DND-41 (cell line): Measurements from ENCODE around the gene THSD7A.

Experiments used
- ATAC-seq: fragments of 200-7000 bp; cut with Tn5 transposase; 3 replicates; pipeline ENCODE4 v1.9.1; 2021; ENCODE audit warnings: low read depth; ENCODE audit not compliant: insufficient read depth
- DNase-seq: peaks from one replicate; pipeline ENCODE4 v3.0.0-alpha.2; 2020
- H2AFZ ChIP-seq: 2 replicates; pipeline ENCODE4 v1.6.0; 2012; ENCODE audit warnings: low read depth, low read length
- H3K27ac ChIP-seq: 2 replicates; pipeline ENCODE4 v1.5.1; 2012; ENCODE audit warnings: low read length, inconsistent platforms
- H3K27me3 ChIP-seq: fragments of 200-600 bp; sonication (generic); 2 replicates; pipeline ENCODE4 v1.6.0; 2012; ENCODE audit warnings: low read length, mild to moderate bottlenecking, inconsistent platforms; ENCODE audit not compliant: insufficient read depth, poor library complexity
- H3K36me3 ChIP-seq: 2 replicates; pipeline ENCODE4 v1.5.1; 2012; ENCODE audit warnings: low read length, inconsistent platforms; ENCODE audit not compliant: insufficient read depth
- H3K4me1 ChIP-seq: 2 replicates; pipeline ENCODE4 v1.5.1; 2012; ENCODE audit warnings: mild to moderate bottlenecking, low read length; ENCODE audit not compliant: insufficient read depth
- H3K4me2 ChIP-seq: 2 replicates; pipeline ENCODE4 v1.6.0; 2012; ENCODE audit warnings: mild to moderate bottlenecking, moderate library complexity, low read length, inconsistent platforms; ENCODE audit not compliant: insufficient read depth
- H3K4me3 ChIP-seq, 2 experiments: fragments of 200-600 bp in 1 of 2; shearing (Covaris generic) in 1 of 2; 2 replicates each; pipeline ENCODE4 v1.5.1; 2012 to 2016; ENCODE audit warnings: inconsistent platforms in 2 of 2, low read length in 2 of 2, mild to moderate bottlenecking in 2 of 2, low read depth in 1 of 2, moderate library complexity in 1 of 2
- H3K79me2 ChIP-seq: 2 replicates; pipeline ENCODE4 v1.6.0; 2012; ENCODE audit warnings: low read length, inconsistent platforms; ENCODE audit not compliant: insufficient read depth
- H3K9ac ChIP-seq: 2 replicates; pipeline ENCODE4 v1.6.0; 2012; ENCODE audit warnings: low read depth, mild to moderate bottlenecking, inconsistent platforms, low read length, moderate library complexity
- H3K9me3 ChIP-seq: 2 replicates; pipeline ENCODE4 v1.5.1; 2012; ENCODE audit warnings: low read length, moderate library complexity, mild to moderate bottlenecking, inconsistent platforms; ENCODE audit not compliant: insufficient read depth, severe bottlenecking
- H4K20me1 ChIP-seq: 2 replicates; pipeline ENCODE4 v1.6.0; 2012; ENCODE audit warnings: low read length; ENCODE audit not compliant: insufficient read depth
- EZH2 ChIP-seq: IDR thresholded peaks from 3 replicates; pipeline ENCODE4 v1.6.1; 2012; ENCODE audit warnings: borderline replicate concordance, low read depth, mild to moderate bottlenecking, moderate library complexity, low read length, inconsistent platforms; ENCODE audit not compliant: severe bottlenecking
- TF ChIP-seq, protein P1 (sequence below): IDR thresholded peaks from 2 replicates; pipeline ENCODE4 v1.5.1; 2012; ENCODE audit warnings: borderline replicate concordance, low read length, moderate library complexity, mild to moderate bottlenecking; ENCODE audit not compliant: poor library complexity, severe bottlenecking; ENCODE audit errors: extremely low read depth

Gene THSD7A

DNA sequence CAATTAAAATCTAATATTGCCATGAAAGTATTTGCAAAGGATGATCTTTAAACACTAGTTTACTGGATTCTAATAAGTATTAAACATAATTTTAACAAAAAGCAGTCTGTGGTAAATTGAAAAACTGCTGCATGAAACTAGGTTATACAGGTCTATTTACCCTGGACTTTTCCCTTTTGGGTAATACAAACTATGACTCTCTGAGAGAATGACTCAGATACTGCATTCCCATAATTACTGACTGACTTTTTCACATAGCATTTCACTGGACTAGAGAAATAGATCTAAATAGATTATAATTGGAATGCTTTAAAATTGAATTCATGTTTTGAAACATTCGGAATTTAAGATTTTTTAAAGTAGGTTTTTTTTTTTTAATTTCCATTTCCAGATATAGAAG is 395.7 kb downstream of the THSD7A start:
- Histone ChIP-seq H3K9ac (no peak overlapping the region), H3K27me3 (no peaks in the 10 kb centered on the region), H3K4me2 (no peak overlapping the region), H3K4me1 (no peaks in the 10 kb centered on the region), H4K20me1 (no peaks in the 10 kb centered on the region), H3K36me3 (no peaks in the 10 kb centered on the region), H2AFZ (no peak overlapping the region), H3K9me3 (no peaks in the 10 kb centered on the region), H3K79me2 (no peaks in the 10 kb centered on the region), H3K4me3 (no peak overlapping the region), H3K27ac (no peak overlapping the region)
- TF ChIP-seq, protein P1, sequence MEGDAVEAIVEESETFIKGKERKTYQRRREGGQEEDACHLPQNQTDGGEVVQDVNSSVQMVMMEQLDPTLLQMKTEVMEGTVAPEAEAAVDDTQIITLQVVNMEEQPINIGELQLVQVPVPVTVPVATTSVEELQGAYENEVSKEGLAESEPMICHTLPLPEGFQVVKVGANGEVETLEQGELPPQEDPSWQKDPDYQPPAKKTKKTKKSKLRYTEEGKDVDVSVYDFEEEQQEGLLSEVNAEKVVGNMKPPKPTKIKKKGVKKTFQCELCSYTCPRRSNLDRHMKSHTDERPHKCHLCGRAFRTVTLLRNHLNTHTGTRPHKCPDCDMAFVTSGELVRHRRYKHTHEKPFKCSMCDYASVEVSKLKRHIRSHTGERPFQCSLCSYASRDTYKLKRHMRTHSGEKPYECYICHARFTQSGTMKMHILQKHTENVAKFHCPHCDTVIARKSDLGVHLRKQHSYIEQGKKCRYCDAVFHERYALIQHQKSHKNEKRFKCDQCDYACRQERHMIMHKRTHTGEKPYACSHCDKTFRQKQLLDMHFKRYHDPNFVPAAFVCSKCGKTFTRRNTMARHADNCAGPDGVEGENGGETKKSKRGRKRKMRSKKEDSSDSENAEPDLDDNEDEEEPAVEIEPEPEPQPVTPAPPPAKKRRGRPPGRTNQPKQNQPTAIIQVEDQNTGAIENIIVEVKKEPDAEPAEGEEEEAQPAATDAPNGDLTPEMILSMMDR, result no peak
- no peak for TF ChIP-seq EZH2
- no peak for DNase-seq
- no peak for ATAC-seq

DNA sequence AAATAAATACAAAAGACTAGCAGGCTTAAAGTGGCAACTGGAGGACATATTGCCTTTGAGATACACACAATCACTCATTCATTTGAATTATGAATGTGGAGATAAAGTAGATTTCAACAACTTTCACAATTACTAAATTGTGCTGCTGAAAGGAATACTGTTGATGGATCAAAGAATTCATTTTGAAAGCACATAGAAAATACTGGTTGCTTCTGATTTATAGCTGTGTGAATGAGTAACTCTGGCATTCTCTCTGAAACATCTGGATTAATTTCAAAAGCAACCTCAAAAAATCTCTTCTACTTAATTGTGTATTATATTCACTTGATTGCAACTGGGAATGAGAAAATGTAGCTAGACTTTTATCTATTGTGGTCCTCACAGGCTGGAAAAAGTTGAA is 397.6 kb downstream of the THSD7A start:
- Histone ChIP-seq H4K20me1 (no peaks in the 10 kb centered on the region), H3K4me3 (no peak overlapping the region), H3K9me3 (no peaks in the 10 kb centered on the region), H3K36me3 (no peaks in the 10 kb centered on the region), H3K9ac (no peak overlapping the region), H3K27me3 (no peaks in the 10 kb centered on the region), H3K79me2 (no peaks in the 10 kb centered on the region), H3K4me1 (no peaks in the 10 kb centered on the region), H3K4me2 (no peak overlapping the region), H2AFZ (no peak overlapping the region), H3K27ac (no peak overlapping the region)
- TF ChIP-seq, protein P1, result no peak
- no peak for TF ChIP-seq EZH2
- no peak for DNase-seq
- ATAC-seq, result no peak

DNA sequence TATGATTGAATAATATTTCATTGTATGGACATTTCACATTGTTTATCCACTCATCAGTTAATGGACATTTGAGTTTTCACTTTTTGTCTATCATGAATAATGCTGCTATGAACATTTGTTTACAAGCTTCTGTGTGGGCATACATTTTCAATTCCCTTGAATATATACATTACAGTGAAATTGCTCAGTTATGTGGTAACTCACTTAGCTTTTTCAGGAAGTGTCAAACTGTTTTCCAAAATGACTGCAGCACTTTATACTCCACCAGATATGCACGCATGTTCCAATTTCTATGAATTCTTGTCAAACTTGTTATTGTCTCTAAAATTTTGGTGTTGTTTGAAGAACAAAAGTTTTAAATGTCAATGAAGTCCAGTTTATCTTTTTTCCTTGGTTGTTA is 401.2 kb downstream of the THSD7A start:
- no peaks in the 10 kb centered on the region for H4K20me1 ChIP-seq
- H3K4me2 ChIP-seq, result no peak overlapping the region
- no peak overlapping the region for H3K9ac ChIP-seq
- H3K9me3 ChIP-seq, result no peaks in the 10 kb centered on the region
- no peaks in the 10 kb centered on the region for H3K27me3 ChIP-seq
- no peaks in the 10 kb centered on the region for H3K36me3 ChIP-seq
- TF ChIP-seq, protein P1, result no peak
- no peak for TF ChIP-seq EZH2
- ATAC-seq, result no peak
- no peak for DNase-seq
- no peak overlapping the region for H3K4me3 ChIP-seq
- H3K4me1 ChIP-seq, result no peaks in the 10 kb centered on the region
- H2AFZ ChIP-seq, result no peak overlapping the region
- no peak overlapping the region for H3K27ac ChIP-seq
- no peaks in the 10 kb centered on the region for H3K79me2 ChIP-seq

DNA sequence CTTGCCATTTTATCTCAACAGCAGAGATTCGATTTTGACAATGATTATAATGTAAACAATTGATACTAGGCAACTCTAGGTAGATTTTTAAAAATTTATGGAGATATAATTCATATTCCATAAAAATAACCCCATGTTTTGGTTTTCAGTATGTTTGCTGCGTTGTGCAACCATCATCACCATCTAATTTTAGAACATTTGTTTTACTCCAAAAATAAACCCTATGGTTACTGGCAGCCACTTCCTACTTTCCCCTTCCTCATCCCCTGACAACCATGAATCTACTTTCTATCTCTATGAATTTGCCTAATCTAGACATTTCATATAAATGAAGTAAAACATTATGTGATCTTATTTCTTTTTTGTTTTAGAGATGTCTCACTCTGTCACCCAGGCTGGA is 401.9 kb downstream of the THSD7A start:
- DNase-seq, result no peak
- no peaks in the 10 kb centered on the region for H4K20me1 ChIP-seq
- no peak for ATAC-seq
- no peaks in the 10 kb centered on the region for H3K4me1 ChIP-seq
- TF ChIP-seq EZH2, result no peak
- TF ChIP-seq, protein P1, result no peak
- no peaks in the 10 kb centered on the region for H3K9me3 ChIP-seq
- no peaks in the 10 kb centered on the region for H3K36me3 ChIP-seq
- no peak overlapping the region for H3K4me3 ChIP-seq
- H3K27ac ChIP-seq, result no peak overlapping the region
- no peak overlapping the region for H3K9ac ChIP-seq
- H2AFZ ChIP-seq, result no peak overlapping the region
- H3K79me2 ChIP-seq, result no peaks in the 10 kb centered on the region
- H3K27me3 ChIP-seq, result no peaks in the 10 kb centered on the region
- no peak overlapping the region for H3K4me2 ChIP-seq
